Hepatic stellate cell (primary cell): ENCODE data around the gene BICD2.

Experiments
- DNase-seq: peaks from one replicate; pipeline ENCODE4 v3.0.0; 2011; ENCODE audit warnings: low spot score

Gene BICD2

GRCh38 chr9:92714787-92715487 is 49.7 kb downstream of the BICD2 start:
- no peak for DNase-seq

GRCh38 chr9:92714016-92714415 is 50.6 kb downstream of the BICD2 start:
- DNase-seq, result no peak

GRCh38 chr9:92713528-92713927 is 51.1 kb downstream of the BICD2 start:
- no peak for DNase-seq

GRCh38 chr9:92712767-92713166 is 51.9 kb downstream of the BICD2 start:
- no peak for DNase-seq

GRCh38 chr9:92711844-92712243 is 52.8 kb downstream of the BICD2 start:
- no peak for DNase-seq

GRCh38 chr9:92711146-92711545 is 53.5 kb downstream of the BICD2 start:
- DNase-seq, result no peak

GRCh38 chr9:92710368-92710767 is 54.3 kb downstream of the BICD2 start:
- DNase-seq, result no peak

GRCh38 chr9:92709954-92710353 is 54.7 kb downstream of the BICD2 start:
- DNase-seq, result no peak

- no peak for DNase-seq
Measured at GRCh38 chr9:92709240-92709639, 55.4 kb downstream of the BICD2 start.

GRCh38 chr9:92707530-92707929 is 57.1 kb downstream of the BICD2 start:
- no peak for DNase-seq

GRCh38 chr9:92706218-92706940 is 58.3 kb downstream of the BICD2 start:
- DNase-seq, result peak; percentile 7

- DNase-seq, result no peak
Measured at GRCh38 chr9:92704528-92704927, 60.1 kb downstream of the BICD2 start.

GRCh38 chr9:92696619-92697018 is 68.0 kb downstream of the BICD2 start:
- DNase-seq, result no peak

- DNase-seq, result no peak
Measured at GRCh38 chr9:92686954-92687353, 77.7 kb downstream of the BICD2 start.

GRCh38 chr9:92685022-92685421 is 79.6 kb downstream of the BICD2 start:
- DNase-seq, result no peak

GRCh38 chr9:92682269-92682668 is 82.4 kb downstream of the BICD2 start:
- no peak for DNase-seq

- no peak for DNase-seq
Measured at GRCh38 chr9:92680166-92681119, 84.2 kb downstream of the BICD2 start.

- no peak for DNase-seq
Measured at GRCh38 chr9:92679413-92680165, 85.0 kb downstream of the BICD2 start.

- peak; percentile 45 for DNase-seq
Measured at GRCh38 chr9:92671323-92671722, 93.3 kb downstream of the BICD2 start.

- peak; percentile 99 for DNase-seq
Measured at GRCh38 chr9:92669890-92670708, 94.5 kb downstream of the BICD2 start, which contains the start of gene IPPK. Gene IPPK, minus strand, starts transcription at chr9:92670131. Its CDS starts 143 bp downstream, at chr9:92669988.

GRCh38 chr9:92669527-92669889 is 95.1 kb downstream of the BICD2 start:
- DNase-seq, result no peak
